Stimulated activated CD8-positive, alpha-beta memory T cell treated with anti-CD3 and anti-CD28 coated beads, Interleukin-15, amount 100 ng/mL, for 1 hour (primary cell): ENCODE results near the gene SLC44A1.

Experiments used
- DNase-seq: peaks from one replicate; pipeline ENCODE4 v3.0.0-alpha.2; 2020; ENCODE audit warnings: low read depth

Gene SLC44A1

GRCh38 chr9:105302728-105303127, 58.3 kb downstream of the SLC44A1 start:
- DNase-seq: no peak

- DNase-seq: no peak
These were observed 61.4 kb downstream of the SLC44A1 start for GRCh38 chr9:105305856-105306255.

GRCh38 chr9:105306351-105307140, 62.1 kb downstream of the SLC44A1 start:
- DNase-seq: no peak

- DNase-seq: no peak
These were observed 63.2 kb downstream of the SLC44A1 start for GRCh38 chr9:105307591-105308130.

GRCh38 chr9:105308461-105309341, 64.2 kb downstream of the SLC44A1 start:
- DNase-seq: no peak

- DNase-seq: no peak
These were observed 65.1 kb downstream of the SLC44A1 start for GRCh38 chr9:105309531-105309931.

- no peak for DNase-seq
These were observed 66.9 kb downstream of the SLC44A1 start for GRCh38 chr9:105311306-105311705.

- DNase-seq: no peak
These were observed 68.8 kb downstream of the SLC44A1 start for GRCh38 chr9:105313238-105313637.

- DNase-seq: no peak
These were observed 72.3 kb downstream of the SLC44A1 start for GRCh38 chr9:105316703-105317102.

- no peak for DNase-seq
These were observed 74.3 kb downstream of the SLC44A1 start for GRCh38 chr9:105318729-105319191.

- DNase-seq: no peak
These were observed 74.9 kb downstream of the SLC44A1 start for GRCh38 chr9:105319202-105319813.

GRCh38 chr9:105320568-105320967, 76.1 kb downstream of the SLC44A1 start:
- DNase-seq: no peak

GRCh38 chr9:105328296-105328695, 83.8 kb downstream of the SLC44A1 start:
- DNase-seq: no peak

GRCh38 chr9:105328872-105329718, 84.6 kb downstream of the SLC44A1 start:
- no peak for DNase-seq

- DNase-seq: no peak
These were observed 85.2 kb downstream of the SLC44A1 start for GRCh38 chr9:105329719-105330062.

- DNase-seq: no peak
These were observed 85.8 kb downstream of the SLC44A1 start for GRCh38 chr9:105330201-105330600.

- DNase-seq: no peak
These were observed 86.3 kb downstream of the SLC44A1 start for GRCh38 chr9:105330755-105331154.

GRCh38 chr9:105331160-105331559, 86.7 kb downstream of the SLC44A1 start:
- no peak for DNase-seq

GRCh38 chr9:105331755-105332154, 87.3 kb downstream of the SLC44A1 start:
- DNase-seq: no peak

GRCh38 chr9:105332471-105332870, 88.0 kb downstream of the SLC44A1 start:
- no peak for DNase-seq

- DNase-seq: no peak
These were observed 88.6 kb downstream of the SLC44A1 start for GRCh38 chr9:105333076-105333475.
